ENCODE data around the gene MECP2. TPM values are rescaled to one million over a fixed set of nuclear protein-coding genes. Genes with fewer than 3 reads are reported as not detected.
"Not testable (repeated sequence)": the region's sequence is repeated elsewhere in the genome, so short reads cannot be mapped to it uniquely, and the experiment has no call there.

The MECP2 gene
- total RNA-seq, 2 donors from 2014 or later, result 65.5 to 103 TPM

- H3K36me3 Mint-ChIP-seq, result no peaks in the 10 kb centered on the region
- H3K4me1 Mint-ChIP-seq (ENCODE audit: low read depth in 2 of 2), result peaks cover 3 to 6% of the 10 kb centered on the region in 2 donors
- DNase-seq (ENCODE audit: low spot score) (no peak), ATAC-seq (no peak)
- H3K27me3 Mint-ChIP-seq, result peaks cover 0 to 2% of the 10 kb centered on the region in 2 donors
- peak overlapping the region in 1 of 2 donors; percentile 37 for H3K27ac Mint-ChIP-seq
- peak overlapping the region; percentile 9 for H3K4me3 Mint-ChIP-seq
- no peaks in the 10 kb centered on the region for H3K9me3 Mint-ChIP-seq
Observed at GRCh38 chrX:153991013-153991580, 106.4 kb downstream of the MECP2 start.

GRCh38 chrX:153989973-153990655 is 107.4 kb downstream of the MECP2 start:
- Mint-ChIP-seq H3K27ac (peak overlapping the region; percentile 39 to 43), H3K36me3 (no peaks in the 10 kb centered on the region), H3K4me3 (peak overlapping the region; percentile 24), H3K9me3 (no peaks in the 10 kb centered on the region), H3K4me1 (ENCODE audit: low read depth in 2 of 2) (peaks cover 3 to 8% of the 10 kb centered on the region in 2 donors), H3K27me3 (peaks cover 0 to 2% of the 10 kb centered on the region in 2 donors)
- ATAC-seq (no peak), DNase-seq (ENCODE audit: low spot score) (no peak)

- H3K9me3 Mint-ChIP-seq, result no peaks in the 10 kb centered on the region
- DNase-seq (ENCODE audit: low spot score) (no peak), ATAC-seq (no peak)
- H3K36me3 Mint-ChIP-seq, result no peaks in the 10 kb centered on the region
- no peak overlapping the region for H3K4me3 Mint-ChIP-seq
- peaks cover 8 to 13% of the 10 kb centered on the region in 2 donors for H3K4me1 Mint-ChIP-seq (ENCODE audit: low read depth in 2 of 2)
- peaks cover 0 to 2% of the 10 kb centered on the region in 2 donors for H3K27me3 Mint-ChIP-seq
- H3K27ac Mint-ChIP-seq, result no peak overlapping the region
Observed at GRCh38 chrX:153988493-153988892, 109.0 kb downstream of the MECP2 start.

- peaks cover 25 to 28% of the 10 kb centered on the region in 2 donors for H3K4me1 Mint-ChIP-seq (ENCODE audit: low read depth in 2 of 2)
- DNase-seq (ENCODE audit: low spot score), result no peak
- no peaks in the 10 kb centered on the region for H3K9me3 Mint-ChIP-seq
Observed at GRCh38 chrX:153984351-153985178, 113.0 kb downstream of the MECP2 start.

GRCh38 chrX:153983321-153983801 is 114.2 kb downstream of the MECP2 start:
- Mint-ChIP-seq H3K36me3 (no peaks in the 10 kb centered on the region), H3K4me1 (ENCODE audit: low read depth in 2 of 2) (peaks cover 25 to 28% of the 10 kb centered on the region in 2 donors), H3K9me3 (no peaks in the 10 kb centered on the region), H3K4me3 (peak overlapping the region; percentile 77), H3K27me3 (peaks cover 0 to 3% of the 10 kb centered on the region in 2 donors), H3K27ac (peak overlapping the region; percentile 74 to 81)
- DNase-seq (ENCODE audit: low spot score) (no peak), ATAC-seq (no peak)

More at GRCh38 chrX:153984351-153985178, 113.0 kb downstream of the MECP2 start:
- Mint-ChIP-seq H3K36me3 (no peaks in the 10 kb centered on the region), H3K27ac (peak overlapping the region; percentile 70 to 79), H3K27me3 (peaks cover 0 to 3% of the 10 kb centered on the region in 2 donors), H3K4me3 (peak overlapping the region; percentile 70)
- ATAC-seq, result peak in 1 of 2 donors; percentile 37

GRCh38 chrX:153981771-153982533 is 115.6 kb downstream of the MECP2 start:
- H3K9me3 Mint-ChIP-seq, result no peaks in the 10 kb centered on the region
- peak; percentile 57 to 68 for ATAC-seq
- no peaks in the 10 kb centered on the region for H3K36me3 Mint-ChIP-seq
- H3K4me3 Mint-ChIP-seq, result peak overlapping the region; percentile 77
- peak; percentile 73 for DNase-seq (ENCODE audit: low spot score)
- H3K27ac Mint-ChIP-seq, result peak overlapping the region; percentile 74 to 81
- peaks cover 25 to 28% of the 10 kb centered on the region in 2 donors for H3K4me1 Mint-ChIP-seq (ENCODE audit: low read depth in 2 of 2)
- peaks cover 0 to 3% of the 10 kb centered on the region in 2 donors for H3K27me3 Mint-ChIP-seq

GRCh38 chrX:153981231-153981630 is 116.3 kb downstream of the MECP2 start:
- DNase-seq (ENCODE audit: low spot score), result no peak
- ATAC-seq, result no peak
- Mint-ChIP-seq H3K4me1 (ENCODE audit: low read depth in 2 of 2) (peaks cover 25 to 28% of the 10 kb centered on the region in 2 donors), H3K27ac (peak overlapping the region; percentile 57 to 81), H3K27me3 (peaks cover 0 to 3% of the 10 kb centered on the region in 2 donors), H3K4me3 (peak overlapping the region; percentile 77), H3K36me3 (no peaks in the 10 kb centered on the region), H3K9me3 (no peaks in the 10 kb centered on the region)

GRCh38 chrX:153980394-153980793 is 117.1 kb downstream of the MECP2 start:
- not testable (repeated sequence) for H3K27me3 Mint-ChIP-seq; H3K36me3 Mint-ChIP-seq; H3K9me3 Mint-ChIP-seq; DNase-seq (ENCODE audit: low spot score)
- H3K27ac Mint-ChIP-seq, result peak overlapping the region; percentile 57 to 81
- peak; percentile 68 to 71 for ATAC-seq
- H3K4me3 Mint-ChIP-seq, result peak overlapping the region; percentile 71
- peaks cover 25 to 28% of the 10 kb centered on the region in 2 donors for H3K4me1 Mint-ChIP-seq (ENCODE audit: low read depth in 2 of 2)

- Mint-ChIP-seq H3K4me1 (ENCODE audit: low read depth in 2 of 2) (peaks cover 8 to 16% of the 10 kb centered on the region in 2 donors), H3K9me3 (no peaks in the 10 kb centered on the region), H3K4me3 (no peak overlapping the region), H3K27me3 (no peaks in the 10 kb centered on the region), H3K27ac (peak overlapping the region; percentile 94 to 95), H3K36me3 (no peaks in the 10 kb centered on the region)
- no peak for ATAC-seq
- no peak for DNase-seq (ENCODE audit: low spot score)
Observed at GRCh38 chrX:153974726-153975286, 122.7 kb downstream of the MECP2 start.

GRCh38 chrX:153974003-153974725 is 123.4 kb downstream of the MECP2 start:
- DNase-seq (ENCODE audit: low spot score), result no peak
- Mint-ChIP-seq H3K36me3 (no peaks in the 10 kb centered on the region), H3K9me3 (no peaks in the 10 kb centered on the region), H3K27me3 (no peaks in the 10 kb centered on the region), H3K27ac (peak overlapping the region; percentile 94 to 95), H3K4me3 (peak overlapping the region; percentile 87), H3K4me1 (ENCODE audit: low read depth in 2 of 2) (peaks cover 8 to 20% of the 10 kb centered on the region in 2 donors)
- ATAC-seq, result no peak

- DNase-seq (ENCODE audit: low spot score) (no peak), ATAC-seq (no peak)
- H3K9me3 Mint-ChIP-seq, result no peaks in the 10 kb centered on the region
- no peaks in the 10 kb centered on the region for H3K27me3 Mint-ChIP-seq
- peak overlapping the region; percentile 87 for H3K4me3 Mint-ChIP-seq
- no peaks in the 10 kb centered on the region for H3K36me3 Mint-ChIP-seq
- peaks cover 9 to 20% of the 10 kb centered on the region in 2 donors for H3K4me1 Mint-ChIP-seq (ENCODE audit: low read depth in 2 of 2)
- H3K27ac Mint-ChIP-seq, result peak overlapping the region; percentile 94 to 95
Observed at GRCh38 chrX:153973127-153974002, 124.2 kb downstream of the MECP2 start.
